Central memory CD4-positive, alpha-beta T cell (primary cell): Measurements from ENCODE around the gene YPEL1.
A peak's percentile ranks its signal among the peaks of the same experiment; 100 is the strongest.

Source experiments
- DNase-seq: peaks from one replicate; pipeline ENCODE4 v3.0.0; 2022

YPEL1 gene

DNA sequence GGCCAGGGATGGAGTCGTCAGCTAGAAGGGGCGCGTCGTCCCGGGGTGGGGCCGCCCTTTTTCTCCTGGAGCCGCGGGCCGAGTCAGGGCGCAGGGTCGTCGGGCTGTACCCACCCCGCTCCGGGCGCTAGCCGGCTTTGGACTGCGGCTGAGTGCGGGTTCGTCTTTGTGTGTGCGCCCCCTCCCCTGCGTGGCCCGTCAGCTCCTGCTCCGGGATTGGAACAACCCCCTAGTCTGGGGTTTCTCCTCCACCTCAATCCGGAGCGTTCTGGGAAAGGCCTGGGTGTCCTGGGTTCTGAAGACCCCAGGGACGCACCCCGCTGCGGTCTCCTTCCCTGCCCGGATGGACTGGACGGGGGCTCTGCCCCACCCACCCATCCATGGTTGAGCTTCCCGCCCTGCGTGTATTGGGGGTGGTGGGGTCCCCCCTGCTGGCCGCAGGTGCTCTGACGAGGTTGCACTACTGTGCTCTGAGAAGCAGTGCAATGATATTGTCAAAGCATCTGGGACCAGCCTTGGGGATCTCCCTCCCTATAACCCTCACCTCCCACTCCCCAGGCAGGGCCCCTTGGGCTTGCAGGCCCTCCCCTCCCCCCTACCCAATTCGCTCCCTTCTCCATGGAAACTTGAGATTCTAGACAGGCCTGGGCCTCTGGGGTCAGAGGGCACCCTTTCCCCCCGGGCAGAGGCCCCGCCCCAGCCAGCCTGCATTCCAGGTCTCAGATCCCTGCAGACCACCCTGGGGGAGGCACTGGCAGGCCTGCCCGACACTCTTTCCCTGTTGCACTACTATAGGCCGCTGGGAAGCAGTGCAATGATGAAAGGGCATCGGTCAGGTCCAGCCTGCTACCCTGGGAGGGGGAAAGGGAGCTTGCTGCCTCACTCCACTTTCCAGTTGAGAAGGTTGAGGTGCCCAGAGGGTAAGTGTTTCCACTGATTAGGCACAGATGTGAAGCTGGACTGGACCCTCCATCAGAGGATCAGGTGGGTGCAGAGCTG is 82.7 kb downstream of the YPEL1 start:
- DNase-seq = no peak

DNA sequence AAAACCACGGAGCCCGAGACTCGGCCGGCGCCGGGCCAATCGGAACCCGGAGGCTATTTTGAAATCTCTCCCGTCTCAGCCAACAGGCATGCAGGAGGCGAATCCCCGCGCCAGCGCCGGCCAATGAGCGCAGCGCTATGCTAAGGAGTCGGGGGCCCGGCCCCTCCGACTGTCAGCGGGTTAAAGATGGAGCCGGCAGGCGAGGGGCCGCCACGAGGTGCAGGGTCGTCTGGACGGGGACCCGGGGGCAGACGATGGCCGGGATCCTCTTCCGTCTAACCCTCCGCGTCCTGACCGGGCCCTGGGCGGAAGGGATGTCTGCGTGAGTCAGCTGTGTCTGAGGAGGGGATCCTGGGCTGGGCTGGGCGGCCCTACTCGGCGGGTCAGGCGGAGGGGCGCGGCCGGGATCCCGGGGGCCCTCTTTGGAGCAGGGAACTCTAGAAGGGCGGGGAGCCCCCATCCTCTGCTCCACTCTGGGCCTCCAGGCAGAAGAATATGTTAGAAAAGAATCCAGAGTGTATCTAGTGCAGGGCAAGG is 83.5 kb downstream of the YPEL1 start:
- DNase-seq = peak; percentile 72

DNA sequence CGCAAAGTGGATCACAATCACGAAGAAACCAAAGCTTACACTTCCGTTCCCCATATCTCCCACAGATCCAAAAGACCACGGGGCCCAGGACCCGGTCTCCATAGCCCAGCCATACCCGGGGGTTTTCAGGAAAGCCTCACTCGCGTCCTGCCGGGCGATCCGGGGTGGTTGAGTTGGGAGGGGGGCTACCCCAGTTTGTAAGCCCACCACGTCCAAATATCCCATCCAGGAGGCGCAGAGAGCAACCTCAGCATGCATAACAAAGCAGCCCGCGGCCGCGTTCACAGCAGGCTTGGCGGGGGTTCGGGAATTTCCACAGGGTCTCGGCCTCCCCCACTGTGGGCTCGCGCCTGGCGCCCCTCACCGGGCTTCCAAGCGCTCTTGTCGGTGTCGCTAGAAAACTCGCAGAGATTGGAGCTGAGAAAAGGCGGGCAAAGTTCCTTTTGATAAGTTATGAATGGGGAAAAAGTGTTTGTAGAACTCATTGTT is 84.0 kb downstream of the YPEL1 start:
- no peak for DNase-seq

DNA sequence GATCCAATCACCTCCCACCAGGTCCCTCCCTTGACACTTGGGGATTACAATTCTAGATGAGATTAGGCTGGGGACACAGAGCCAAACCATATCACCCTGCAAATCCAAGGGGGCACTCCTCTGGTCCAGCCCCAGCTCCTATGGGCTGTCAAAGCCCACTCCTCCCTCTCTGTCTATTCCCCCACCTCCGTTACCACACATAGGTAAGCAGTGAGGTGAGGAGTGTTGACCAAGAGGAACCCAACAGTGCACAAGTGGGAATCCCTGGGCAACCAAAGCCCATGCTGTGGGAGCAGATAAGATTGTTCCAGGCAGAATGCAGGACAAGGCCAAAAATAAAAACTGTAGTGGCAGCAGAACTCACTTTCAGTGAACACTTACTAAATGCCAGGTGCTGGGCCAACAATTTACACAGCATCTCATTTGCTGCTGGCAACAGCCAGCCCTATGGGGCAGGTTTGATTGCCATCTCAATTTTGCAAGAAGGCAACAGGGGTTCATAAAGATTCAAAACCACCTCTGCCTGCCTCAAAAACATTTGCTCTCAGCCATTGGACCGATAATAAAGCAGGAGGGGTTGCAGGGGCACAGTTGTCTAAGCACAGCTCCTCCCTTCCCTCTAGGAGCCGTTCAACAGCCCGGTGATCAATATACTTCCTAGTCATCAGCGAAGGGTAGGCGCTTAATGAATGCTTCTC is 84.6 kb downstream of the YPEL1 start:
- DNase-seq = no peak

DNA sequence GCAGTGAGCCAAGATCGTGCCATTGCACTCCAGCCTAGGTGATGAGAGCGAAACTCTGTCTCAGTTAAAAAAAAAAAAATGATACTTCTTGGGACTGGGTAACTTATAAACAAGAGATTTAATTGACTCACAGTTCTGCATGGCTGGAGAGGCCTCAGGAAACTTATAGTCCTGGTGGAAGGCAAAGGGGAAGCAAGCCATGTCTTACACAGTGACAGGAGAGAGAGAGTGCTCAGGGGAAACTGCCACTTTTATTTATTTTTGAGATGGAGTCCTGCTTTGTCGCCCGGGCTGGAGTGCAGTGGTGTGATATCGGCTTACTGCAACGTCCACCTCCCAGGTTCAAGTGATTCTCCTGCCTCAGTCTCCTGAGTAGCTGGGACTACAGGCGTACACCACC is 85.3 kb downstream of the YPEL1 start:
- no peak for DNase-seq
